ENCODE data around the gene TMEM132A. TPM values are rescaled to one million over a fixed set of nuclear protein-coding genes. Genes with fewer than 3 reads are reported as not detected.

TMEM132A gene
- total and polyA plus RNA-seq, 4 experiments from 2014 or later = 0.78 to 0.93 TPM; not detected in 2

GRCh38 chr11:60932605-60933356 lies 8.5 kb downstream of the TMEM132A start:
- Mint-ChIP-seq H3K27me3 (peaks cover 4 to 10% of the 10 kb centered on the region in 2 donors), H3K36me3 (no peaks in the 10 kb centered on the region), H3K4me1 (no peaks in the 10 kb centered on the region), H3K9me3 (no peaks in the 10 kb centered on the region), H3K4me3 (no peak overlapping the region), H3K27ac (peak overlapping the region in 1 of 7 donors; percentile 4)
- ChIA-PET CTCF (ENCODE audit: partially characterized antibody) (interaction anchor here (1.3 to 1.5 kb wide), 3 partner anchors 21 to 255 kb away, joined by 3 to 4 read pairs (median 4); no protein-coding TSS in a partner anchor), POLR2A (ENCODE audit: partially characterized antibody) (no interaction called here)
- Histone ChIP-seq H3K9me3 (ENCODE audit: control insufficient read depth in 1 of 2, low read length in 2 of 2) (no peaks in the 10 kb centered on the region), H3K27ac (ENCODE audit: low read depth, low read length) (no peak overlapping the region), H3K4me3 (ENCODE audit: low read length in 2 of 2) (no peak overlapping the region), H3K4me1 (ENCODE audit: insufficient read depth, low read length) (no peaks in the 10 kb centered on the region), H3K36me3 (ENCODE audit: insufficient read depth, low read length) (no peaks in the 10 kb centered on the region), H3K27me3 (ENCODE audit: insufficient read depth, low read length) (no peaks in the 10 kb centered on the region)
- no peak for DNase-seq
- intact Hi-C loops (cut with micrococcal nuclease) = no loop called here

- no peak overlapping the region for H3K4me3 Mint-ChIP-seq
- no peaks in the 10 kb centered on the region for H3K9me3 Mint-ChIP-seq
- H3K9me3 ChIP-seq (ENCODE audit: control insufficient read depth in 1 of 2, low read length in 2 of 2) = no peaks in the 10 kb centered on the region
- no peak overlapping the region for H3K27ac Mint-ChIP-seq
- H3K36me3 Mint-ChIP-seq = no peaks in the 10 kb centered on the region
- peaks cover 4 to 10% of the 10 kb centered on the region in 2 donors for H3K27me3 Mint-ChIP-seq
- H3K4me1 Mint-ChIP-seq = no peaks in the 10 kb centered on the region
- no peaks in the 10 kb centered on the region for H3K27me3 ChIP-seq (ENCODE audit: insufficient read depth, low read length)
- H3K36me3 ChIP-seq (ENCODE audit: insufficient read depth, low read length) = no peaks in the 10 kb centered on the region
- ChIA-PET POLR2A (ENCODE audit: partially characterized antibody) (no interaction called here), CTCF (ENCODE audit: partially characterized antibody) (interaction anchor here (1.4 to 1.5 kb wide), 2 partner anchors 35 to 254 kb away, joined by 3 to 4 read pairs; no protein-coding TSS in a partner anchor)
- intact Hi-C loops (cut with micrococcal nuclease) = no loop called here
- no peak overlapping the region for H3K27ac ChIP-seq (ENCODE audit: low read depth, low read length)
- no peak for DNase-seq
- H3K4me3 ChIP-seq (ENCODE audit: low read length in 2 of 2) = no peak overlapping the region
- H3K4me1 ChIP-seq (ENCODE audit: insufficient read depth, low read length) = no peaks in the 10 kb centered on the region
Observed at GRCh38 chr11:60933416-60934123, 9.3 kb downstream of the TMEM132A start.

GRCh38 chr11:60934124-60934789 lies 10.0 kb downstream of the TMEM132A start:
- H3K9me3 ChIP-seq (ENCODE audit: control insufficient read depth in 1 of 2, low read length in 2 of 2) = no peaks in the 10 kb centered on the region
- Mint-ChIP-seq H3K4me3 (no peak overlapping the region), H3K9me3 (no peaks in the 10 kb centered on the region), H3K36me3 (no peaks in the 10 kb centered on the region), H3K4me1 (no peaks in the 10 kb centered on the region), H3K27ac (no peak overlapping the region), H3K27me3 (peaks cover 2 to 10% of the 10 kb centered on the region in 2 donors)
- no peak overlapping the region for H3K4me3 ChIP-seq (ENCODE audit: low read length in 2 of 2)
- H3K27ac ChIP-seq (ENCODE audit: low read depth, low read length) = no peak overlapping the region
- intact Hi-C loops (cut with micrococcal nuclease) = no loop called here
- no peaks in the 10 kb centered on the region for H3K27me3 ChIP-seq (ENCODE audit: insufficient read depth, low read length)
- ChIA-PET POLR2A (ENCODE audit: partially characterized antibody) (interaction anchor here (0.5 kb wide), 1 partner anchor 178 kb away, joined by 3 read pairs; no protein-coding TSS in a partner anchor), CTCF (ENCODE audit: partially characterized antibody) (interaction anchor here (1.4 to 1.5 kb wide), 2 partner anchors 35 to 254 kb away, joined by 3 to 4 read pairs; no protein-coding TSS in a partner anchor)
- H3K4me1 ChIP-seq (ENCODE audit: insufficient read depth, low read length) = no peaks in the 10 kb centered on the region
- no peaks in the 10 kb centered on the region for H3K36me3 ChIP-seq (ENCODE audit: insufficient read depth, low read length)
- no peak for DNase-seq

GRCh38 chr11:60934790-60935605 lies 10.7 kb downstream of the TMEM132A start:
- Histone ChIP-seq H3K4me1 (ENCODE audit: insufficient read depth, low read length) (no peaks in the 10 kb centered on the region), H3K27me3 (ENCODE audit: insufficient read depth, low read length) (no peaks in the 10 kb centered on the region), H3K4me3 (ENCODE audit: low read length in 2 of 2) (no peak overlapping the region), H3K9me3 (ENCODE audit: control insufficient read depth in 1 of 2, low read length in 2 of 2) (no peaks in the 10 kb centered on the region), H3K27ac (ENCODE audit: low read depth, low read length) (no peak overlapping the region), H3K36me3 (ENCODE audit: insufficient read depth, low read length) (no peaks in the 10 kb centered on the region)
- no peaks in the 10 kb centered on the region for H3K36me3 Mint-ChIP-seq
- peaks cover 1 to 6% (median 1%) of the 10 kb centered on the region in 4 donors for H3K4me1 Mint-ChIP-seq
- no peak overlapping the region for H3K4me3 Mint-ChIP-seq
- POLR2A ChIA-PET (ENCODE audit: partially characterized antibody) = interaction anchor here (0.5 kb wide), 1 partner anchor 178 kb away, joined by 3 read pairs; no protein-coding TSS in a partner anchor
- intact Hi-C loops (cut with micrococcal nuclease) = no loop called here
- CTCF ChIA-PET (ENCODE audit: partially characterized antibody) = no interaction called here
- peaks cover 0 to 10% of the 10 kb centered on the region in 2 donors for H3K27me3 Mint-ChIP-seq
- no peaks in the 10 kb centered on the region for H3K9me3 Mint-ChIP-seq
- DNase-seq = no peak
- H3K27ac Mint-ChIP-seq = peak overlapping the region in 1 of 7 donors; percentile 72

GRCh38 chr11:60935676-60936442 lies 11.6 kb downstream of the TMEM132A start:
- H3K27me3 Mint-ChIP-seq = peaks cover 0 to 10% of the 10 kb centered on the region in 2 donors
- no peak for DNase-seq
- no peaks in the 10 kb centered on the region for H3K36me3 ChIP-seq (ENCODE audit: insufficient read depth, low read length)
- no peaks in the 10 kb centered on the region for H3K9me3 Mint-ChIP-seq
- intact Hi-C loops (cut with micrococcal nuclease) = no loop called here
- no peaks in the 10 kb centered on the region for H3K9me3 ChIP-seq (ENCODE audit: control insufficient read depth in 1 of 2, low read length in 2 of 2)
- ChIA-PET POLR2A (ENCODE audit: partially characterized antibody) (no interaction called here), CTCF (ENCODE audit: partially characterized antibody) (no interaction called here)
- H3K36me3 Mint-ChIP-seq = no peaks in the 10 kb centered on the region
- H3K27ac Mint-ChIP-seq = peak overlapping the region in 1 of 7 donors; percentile 72
- H3K4me3 Mint-ChIP-seq = no peak overlapping the region
- H3K27me3 ChIP-seq (ENCODE audit: insufficient read depth, low read length) = no peaks in the 10 kb centered on the region
- H3K27ac ChIP-seq (ENCODE audit: low read depth, low read length) = no peak overlapping the region
- peaks cover 2 to 9% (median 3%) of the 10 kb centered on the region in 4 donors for H3K4me1 Mint-ChIP-seq
- H3K4me3 ChIP-seq (ENCODE audit: low read length in 2 of 2) = no peak overlapping the region
- H3K4me1 ChIP-seq (ENCODE audit: insufficient read depth, low read length) = no peaks in the 10 kb centered on the region

- POLR2A ChIA-PET (ENCODE audit: partially characterized antibody) = no interaction called here
- no peak overlapping the region for H3K27ac Mint-ChIP-seq
- H3K27me3 Mint-ChIP-seq = peaks cover 0 to 7% of the 10 kb centered on the region in 2 donors
- no peaks in the 10 kb centered on the region for H3K4me1 ChIP-seq (ENCODE audit: insufficient read depth, low read length)
- H3K4me1 Mint-ChIP-seq = peaks cover 2 to 9% (median 3%) of the 10 kb centered on the region in 4 donors
- no peaks in the 10 kb centered on the region for H3K36me3 ChIP-seq (ENCODE audit: insufficient read depth, low read length)
- no peaks in the 10 kb centered on the region for H3K36me3 Mint-ChIP-seq
- no peaks in the 10 kb centered on the region for H3K27me3 ChIP-seq (ENCODE audit: insufficient read depth, low read length)
- no peak for DNase-seq
- H3K9me3 Mint-ChIP-seq = no peaks in the 10 kb centered on the region
- no peak overlapping the region for H3K4me3 Mint-ChIP-seq
- H3K27ac ChIP-seq (ENCODE audit: low read depth, low read length) = no peak overlapping the region
- CTCF ChIA-PET (ENCODE audit: partially characterized antibody) = no interaction called here
- no peak overlapping the region for H3K4me3 ChIP-seq (ENCODE audit: low read length in 2 of 2)
- intact Hi-C loops (cut with micrococcal nuclease) = no loop called here
- no peaks in the 10 kb centered on the region for H3K9me3 ChIP-seq (ENCODE audit: control insufficient read depth in 1 of 2, low read length in 2 of 2)
Observed at GRCh38 chr11:60936467-60937143, 12.3 kb downstream of the TMEM132A start.
